ENCODE results near the gene MIP.
A peak's percentile ranks its signal among the peaks of the same experiment; 100 is the strongest.
"Not testable (repeated sequence)": the region's sequence is repeated elsewhere in the genome, so short reads cannot be mapped to it uniquely, and the experiment has no call there.

MIP gene

GRCh38 chr12:56462565-56462964, 8.1 kb upstream of the MIP start:
- DNase-seq = no peak

DNA sequence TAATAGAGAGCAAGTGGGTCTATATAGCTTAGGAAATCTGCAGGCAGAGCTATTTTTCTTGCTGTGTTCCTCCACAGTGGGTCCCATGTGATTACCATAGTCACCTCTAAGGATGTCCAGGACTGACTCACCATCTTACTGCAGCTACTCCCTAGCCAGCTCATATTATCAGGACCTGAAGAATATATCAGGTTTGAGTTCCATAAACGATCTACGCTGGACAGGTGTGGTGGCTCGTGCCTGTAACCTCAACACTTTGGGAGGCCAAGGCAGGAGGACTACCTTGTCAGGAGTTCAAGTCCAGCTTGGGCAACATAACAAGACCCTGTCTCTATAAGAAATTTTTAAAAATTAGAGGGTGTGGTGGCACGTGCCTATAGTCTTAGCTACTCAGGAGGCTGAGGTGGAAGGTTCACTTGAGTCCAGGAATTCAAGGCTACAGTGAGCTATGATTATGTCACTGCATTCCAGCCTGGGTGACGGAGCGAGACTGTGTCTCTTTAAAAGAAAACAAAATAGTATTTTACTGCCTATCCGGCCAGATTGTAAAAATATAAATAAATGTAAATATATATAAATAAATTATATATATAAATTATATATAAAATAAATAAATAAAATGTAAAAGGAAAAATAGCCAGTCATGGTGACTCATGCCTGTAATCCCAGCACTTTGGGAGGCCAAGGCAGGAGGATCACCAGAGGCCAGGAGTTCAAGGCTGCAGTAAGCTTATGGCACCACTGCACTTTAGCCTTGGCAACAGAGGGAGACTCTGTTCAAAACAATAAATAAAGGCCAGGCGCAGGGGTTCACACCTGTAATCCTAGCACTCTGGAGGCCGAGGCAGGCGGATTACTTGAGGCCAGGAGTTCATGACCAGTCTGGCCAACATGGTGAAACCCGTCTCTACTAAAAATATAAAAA, 7.0 kb upstream of the MIP start:
- no peak for DNase-seq

DNA sequence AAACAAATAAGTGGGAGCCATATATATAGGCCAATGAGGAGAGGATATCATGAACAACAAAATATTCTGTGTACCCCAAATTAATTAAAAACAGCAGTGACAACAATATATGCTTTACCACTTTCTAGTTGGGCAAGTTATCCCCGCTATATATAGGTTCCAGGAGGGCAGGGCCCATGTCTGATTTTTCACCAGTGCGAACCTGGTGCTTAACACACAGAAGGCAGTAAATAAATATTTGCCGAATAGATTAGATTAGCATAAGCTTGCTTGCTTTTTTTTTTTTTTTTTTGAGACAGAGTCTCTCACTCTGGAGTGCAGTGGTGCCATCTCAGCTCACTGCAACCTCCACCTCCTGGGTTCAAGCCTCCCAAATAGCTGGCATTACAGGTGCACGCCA, 3.4 kb upstream of the MIP start:
- no peak for DNase-seq

DNA sequence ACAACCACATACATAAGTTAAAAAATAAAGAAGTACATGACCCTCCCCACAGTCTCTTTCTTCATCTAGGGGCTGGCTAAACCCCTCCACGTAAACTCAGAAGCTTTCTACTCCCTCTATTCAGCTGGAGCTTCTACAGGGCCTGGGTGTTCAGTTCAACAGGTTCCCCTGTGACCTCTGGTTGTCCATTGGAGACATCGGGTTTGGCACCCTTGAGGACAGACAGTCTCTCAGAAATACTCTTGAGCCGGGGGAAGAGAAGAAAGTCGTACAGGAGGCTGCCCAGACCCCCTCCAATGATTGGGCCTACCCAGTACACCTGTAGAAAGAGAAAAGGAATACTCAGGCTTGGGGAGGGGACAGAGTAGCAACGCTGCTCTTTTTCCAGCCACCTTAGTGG, 3.3 kb downstream of the MIP start:
- DNase-seq = no peak

DNA sequence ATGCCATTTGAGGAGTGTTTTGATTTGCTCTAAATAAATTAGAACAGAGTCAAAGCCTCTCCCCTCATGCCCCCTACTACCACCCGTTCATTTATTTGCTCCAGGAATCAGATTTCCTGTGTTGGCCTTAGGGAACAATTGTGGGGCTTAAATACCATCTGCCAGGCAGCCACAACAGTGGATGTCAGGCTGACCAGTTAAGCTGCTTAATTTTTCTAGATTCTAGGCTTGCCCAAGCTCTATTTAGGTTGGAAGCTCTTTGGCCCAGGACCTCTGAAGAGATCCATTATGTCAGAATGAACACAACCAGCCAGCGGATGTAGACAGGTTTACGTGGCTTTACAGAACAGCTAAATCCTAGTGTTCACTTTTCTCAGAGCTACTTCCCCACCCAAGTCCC, 4.2 kb downstream of the MIP start:
- DNase-seq = no peak

DNA sequence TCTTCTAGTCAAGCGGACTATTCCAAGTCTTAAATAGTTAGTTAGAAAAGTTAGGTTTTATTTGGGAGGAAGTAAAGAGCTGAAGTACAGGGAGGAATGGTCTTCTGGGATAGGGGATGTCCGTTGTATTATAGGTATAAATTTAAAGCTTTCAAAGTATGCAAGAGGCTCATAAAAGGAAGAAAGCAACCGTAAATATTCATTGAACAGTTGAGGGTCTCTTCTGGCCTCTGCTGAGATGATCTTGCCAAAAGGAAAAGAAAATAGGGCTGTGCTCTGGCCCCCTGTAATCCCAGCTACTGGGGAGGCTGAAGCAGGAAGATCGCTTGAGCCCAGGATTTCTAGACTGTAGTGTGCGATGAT, 4.9 kb downstream of the MIP start:
- no peak for DNase-seq

GRCh38 chr12:56448860-56449621, 5.4 kb downstream of the MIP start, which contains the start of gene TIMELESS:
Gene TIMELESS, minus strand, starts transcription at chr12:56449426. Its CDS starts 15,256 bp downstream, at chr12:56434170.
- DNase-seq = peak; percentile 70

DNA sequence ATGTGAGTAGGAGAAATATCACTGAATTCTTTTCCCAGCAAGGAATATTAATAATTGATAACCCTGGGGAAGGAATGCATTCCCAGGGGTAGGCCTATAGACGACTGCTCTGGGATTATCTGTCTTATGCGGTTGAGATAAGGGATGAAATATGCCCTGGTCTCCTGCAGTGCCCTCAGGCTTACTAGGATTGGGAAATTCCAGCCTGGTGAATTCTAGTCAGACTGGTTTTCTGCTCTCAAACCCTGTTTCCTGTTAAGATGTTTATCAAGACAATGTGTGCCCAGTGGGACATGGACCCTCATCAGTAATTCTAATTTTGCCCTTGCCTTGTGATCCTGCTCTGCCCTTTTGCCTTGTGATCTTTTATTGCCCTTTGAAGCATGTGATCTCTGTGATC, 11.2 kb downstream of the MIP start:
- DNase-seq = not testable (repeated sequence)

DNA sequence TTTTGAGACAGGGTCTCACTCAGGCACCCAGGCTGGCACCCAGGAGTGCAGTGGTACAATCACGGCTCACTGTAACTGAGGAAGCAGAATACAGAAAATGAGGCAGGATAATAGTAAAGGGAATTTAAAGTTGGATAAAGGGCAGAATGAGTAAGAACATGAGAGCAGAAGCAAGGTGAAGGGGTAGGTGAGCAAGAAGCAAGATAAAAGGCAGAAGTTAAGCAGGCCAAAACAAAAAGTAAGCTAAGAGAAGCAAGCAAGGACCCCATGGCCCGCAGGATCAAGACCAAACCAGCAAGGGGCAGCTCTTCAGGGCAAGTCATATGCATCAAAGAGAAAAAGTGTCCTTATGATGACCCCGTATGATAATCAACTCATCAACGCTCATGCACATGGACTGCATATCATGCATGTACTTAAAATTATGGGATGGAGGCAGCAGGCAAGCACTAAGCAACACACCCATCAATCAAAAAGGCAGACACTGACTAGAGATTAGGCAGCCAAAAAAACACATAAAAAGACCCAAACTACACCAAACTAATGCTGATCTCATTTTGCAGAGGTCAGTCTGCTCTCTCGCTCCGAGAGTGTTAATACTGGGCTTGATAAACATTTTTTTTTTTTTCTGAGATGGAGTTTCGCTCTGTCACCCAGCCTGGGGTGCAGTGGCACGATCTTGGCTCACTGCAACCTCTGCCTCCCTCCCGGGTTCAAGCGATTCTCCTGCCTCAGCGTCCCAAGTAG, 16.9 kb downstream of the MIP start:
- no peak for DNase-seq

GRCh38 chr12:56434828-56435227, 19.6 kb downstream of the MIP start:
- no peak for DNase-seq

GRCh38 chr12:56431850-56432249, 22.6 kb downstream of the MIP start:
- no peak for DNase-seq

DNA sequence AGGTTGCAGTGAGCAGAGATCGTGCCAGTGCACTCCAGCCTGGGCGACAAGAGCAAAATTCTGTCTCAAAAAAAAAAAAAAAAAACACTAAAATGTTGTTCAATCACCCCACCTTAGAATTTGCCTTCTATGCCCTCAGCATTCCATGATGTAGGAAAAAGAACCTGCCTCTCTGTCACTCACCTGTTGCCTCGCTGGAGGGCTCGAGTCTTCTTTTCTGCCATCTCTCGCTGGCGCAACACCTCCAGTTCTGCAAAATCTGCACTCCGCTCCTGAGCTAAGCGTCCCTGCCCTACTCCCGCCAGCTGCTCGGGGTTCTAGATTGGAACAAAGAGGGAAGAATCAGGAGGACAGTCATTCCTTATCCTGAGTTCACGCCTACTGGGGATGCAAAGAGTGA, 23.2 kb downstream of the MIP start:
- DNase-seq = no peak

GRCh38 chr12:56425940-56426438, 28.5 kb downstream of the MIP start:
- no peak for DNase-seq

GRCh38 chr12:56425193-56425592, 29.3 kb downstream of the MIP start:
- DNase-seq = no peak

GRCh38 chr12:56420411-56420810, 34.0 kb downstream of the MIP start:
- no peak for DNase-seq

GRCh38 chr12:56417739-56418138, 36.7 kb downstream of the MIP start:
- no peak for DNase-seq

DNA sequence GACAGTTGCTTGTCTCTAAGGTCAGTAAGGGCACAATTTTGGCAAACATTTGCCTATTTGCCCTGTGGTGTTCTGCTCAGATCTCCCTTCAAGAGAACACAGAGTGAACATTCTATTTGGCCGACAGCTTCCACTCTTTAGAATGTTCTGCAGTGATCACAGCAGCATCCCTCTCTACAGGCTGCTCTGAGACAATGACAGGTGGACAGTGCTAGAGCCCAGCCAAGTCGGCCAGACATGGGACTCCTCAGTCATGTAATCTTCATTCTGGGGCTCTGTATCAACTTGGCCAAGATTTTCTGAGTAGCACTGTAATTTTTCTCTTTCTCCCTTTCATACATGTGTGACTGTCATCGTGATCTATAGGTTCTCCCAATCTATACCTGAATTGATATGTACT, 40.1 kb downstream of the MIP start:
- no peak for DNase-seq

- no peak for DNase-seq
These were observed 41.1 kb downstream of the MIP start for GRCh38 chr12:56413392-56413791.

DNA sequence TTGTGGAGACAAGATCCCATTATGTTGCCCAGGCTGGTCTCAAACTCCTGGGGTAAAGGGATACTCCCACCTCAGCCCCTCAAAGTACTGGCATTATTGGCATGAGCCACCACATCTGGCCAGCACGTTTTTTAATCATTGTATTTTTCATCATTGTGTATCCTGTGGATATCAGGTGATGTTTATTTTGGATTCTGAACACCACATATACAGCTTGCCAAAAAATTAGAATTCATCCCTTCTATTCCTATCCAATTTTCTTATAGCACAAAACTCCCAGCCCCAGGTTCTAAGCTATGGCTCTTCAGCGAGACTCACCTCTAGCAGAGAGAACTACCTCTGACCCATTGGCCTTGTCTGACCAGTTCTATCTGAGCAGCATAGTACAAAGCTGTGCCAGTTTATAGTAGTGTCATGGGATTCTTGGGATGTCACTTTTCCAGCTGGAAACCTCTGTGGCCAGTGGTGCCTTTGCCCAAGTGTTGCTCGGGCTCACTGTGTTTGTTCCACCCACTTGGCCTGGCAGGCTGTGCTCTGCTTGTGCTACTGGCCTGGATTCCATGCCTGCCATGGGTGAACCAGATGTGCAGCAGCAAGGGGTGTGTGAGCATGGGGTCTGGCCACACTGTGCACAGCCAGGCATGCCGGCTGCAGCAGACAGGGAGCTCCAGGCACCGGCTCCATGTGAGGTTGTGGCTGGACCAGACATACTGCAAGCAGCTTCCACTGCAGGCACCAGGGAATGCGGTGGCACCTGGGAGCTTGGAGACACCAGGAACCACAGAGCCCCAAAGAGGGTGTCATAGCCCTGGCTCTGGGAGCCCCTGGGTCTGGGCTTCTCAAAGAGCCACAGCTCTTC, 42.4 kb downstream of the MIP start:
- no peak for DNase-seq

GRCh38 chr12:56410768-56411167, 43.7 kb downstream of the MIP start:
- DNase-seq = no peak

GRCh38 chr12:56408799-56409417, 45.5 kb downstream of the MIP start:
- DNase-seq = no peak

DNA sequence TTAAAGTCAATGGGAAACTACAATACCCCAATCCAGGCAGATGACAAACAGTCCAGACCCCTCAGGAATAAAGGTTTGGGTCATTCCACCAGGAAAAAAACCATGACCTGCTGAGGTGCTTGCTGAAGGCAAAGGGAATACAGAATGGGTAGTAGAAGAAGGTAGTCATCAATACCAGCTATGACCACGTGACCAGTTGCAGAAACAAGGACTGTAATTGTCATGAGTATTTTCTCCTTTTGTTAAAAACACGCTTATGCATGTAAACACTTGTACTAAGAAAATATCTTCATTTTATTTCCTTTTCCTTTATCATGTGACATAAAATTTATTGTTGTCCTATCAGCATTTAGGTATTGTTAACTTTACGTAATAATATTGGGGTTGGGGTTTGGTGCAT, 50.2 kb downstream of the MIP start:
- DNase-seq = not testable (repeated sequence)

Data from activated gamma-delta T cell (primary cell).